HepG2 (cell line): Measurements from ENCODE around the gene NCF4. TPM values are rescaled to one million over a fixed set of nuclear protein-coding genes. Genes with fewer than 3 reads are reported as not detected.

ENCODE experiments used
- ATAC-seq: fragments of 200-7000 bp; cut with Tn5 transposase; 3 replicates; pipeline ENCODE4 v1.9.1; 2020; ENCODE audit warnings: mild to moderate bottlenecking, moderate library complexity
- BruUV-seq: library from RNA; stranded (reverse); fragments of 400-500 nt; replicated peaks from 2 replicates; lab custom pipeline; 2021; lab: Mats Ljungman, UMichigan
- CTCF ChIA-PET: fragments of 300-600 bp; formaldehyde crosslinking; extraction: SDS; loops from one replicate; lab custom pipeline; 2021; ENCODE audit warnings: low total read pairs, inconsistent platforms, low intra/inter-chr PET ratio; lab: Yijun Ruan, JAX
- POLR2A ChIA-PET: fragments of 350-600 bp; sonication (Branson Sonifier 250); formaldehyde crosslinking; loops from one replicate; lab custom pipeline; 2020; ENCODE audit warnings: antibody characterized with exemption, inconsistent platforms; lab: Yijun Ruan, JAX
- DNase-seq: peaks from one replicate; pipeline ENCODE4 v3.0.0-alpha.2; 2015; ENCODE audit warnings: low spot score
- FAIRE-seq: peaks from 3 replicates; lab custom pipeline; 2011; peaks lifted over from hg19 to GRCh38; lab: Jason Lieb, UNC
- H2AFZ ChIP-seq: one replicate; pipeline ENCODE4 v1.6.1; 2011; ENCODE audit warnings: low read length, inconsistent platforms
- H3K27ac ChIP-seq: fragments of 300-600 bp; 3 replicates; pipeline ENCODE4 v1.8.0; 2011; ENCODE audit warnings: mixed run types, mild to moderate bottlenecking, mixed read lengths, low read length, inconsistent platforms; ENCODE audit not compliant: insufficient read depth; ENCODE audit errors: extremely low read length
- H3K27me3 ChIP-seq, 2 experiments: fragments of 200-600 bp in 1 of 2; 2 replicates in 1 of 2; 3 replicates in 1 of 2; pipeline versions ENCODE4 v1.6.0 to v1.8.0; 2011; ENCODE audit warnings: low read length in 2 of 2, mild to moderate bottlenecking in 2 of 2, moderate library complexity in 2 of 2, inconsistent platforms in 1 of 2; ENCODE audit not compliant: insufficient read depth in 2 of 2, control insufficient read depth in 1 of 2
- H3K36me3 ChIP-seq, 2 experiments: fragments of 200-600 bp in 1 of 2; replicated peaks in 1 of 2; 2 replicates in 1 of 2; 3 replicates in 1 of 2; pipeline versions ENCODE4 v1.5.1 to v1.8.0; 2011; ENCODE audit warnings: low read length in 2 of 2, inconsistent platforms in 1 of 2; ENCODE audit not compliant: insufficient read depth in 2 of 2, control insufficient read depth in 1 of 2
- H3K4me1 ChIP-seq: 2 replicates; pipeline ENCODE4 v1.5.1; 2012; ENCODE audit warnings: low read length, inconsistent platforms; ENCODE audit not compliant: insufficient read depth
- H3K4me2 ChIP-seq: 2 replicates; pipeline ENCODE4 v1.6.0; 2011; ENCODE audit warnings: low read depth, low read length, inconsistent platforms
- H3K4me3 ChIP-seq, 3 experiments: fragments of 200-600 bp in 1 of 3; sonication (generic), shearing (Covaris generic) in 1 of 3; replicated peaks in 1 of 3; 2 replicates each; pipeline ENCODE4 v1.5.1; 2011 to 2016; ENCODE audit warnings: low read length in 3 of 3, inconsistent platforms in 2 of 3, low read depth in 2 of 3, mild to moderate bottlenecking in 2 of 3, control low read depth in 1 of 3, mixed read lengths in 1 of 3; ENCODE audit not compliant: insufficient read depth in 1 of 3
- H3K79me2 ChIP-seq: one replicate; pipeline ENCODE4 v1.6.1; 2011; ENCODE audit warnings: low read length, inconsistent platforms; ENCODE audit not compliant: insufficient read depth
- H3K9ac ChIP-seq: 2 replicates; pipeline ENCODE4 v1.6.0; 2011; ENCODE audit warnings: mild to moderate bottlenecking, low read depth, low read length, inconsistent platforms; ENCODE audit not compliant: insufficient read depth
- H3K9me3 ChIP-seq: 2 replicates; pipeline ENCODE4 v1.5.1; 2012; ENCODE audit warnings: mild to moderate bottlenecking, low read length
- H4K20me1 ChIP-seq: 2 replicates; pipeline ENCODE4 v1.6.0; 2011; ENCODE audit warnings: inconsistent platforms, mild to moderate bottlenecking, low read length, moderate library complexity; ENCODE audit not compliant: insufficient read depth
- ATF7-NPFF ChIP-seq: sonication (generic); formaldehyde crosslinking; IDR thresholded peaks from 2 replicates; pipeline ENCODE4 v1.8.1; 2023; ENCODE audit warnings: mild to moderate bottlenecking, low read depth, missing genetic modification reagents, moderate library complexity
- ELF1 ChIP-seq: sonication (generic); formaldehyde crosslinking; IDR thresholded peaks from 2 replicates; pipeline ENCODE4 v1.4.0; 2020; ENCODE audit warnings: missing genetic modification reagents
- FOXM1 ChIP-seq: sonication (generic); formaldehyde crosslinking; IDR thresholded peaks from 2 replicates; pipeline ENCODE4 v1.5.0; 2020; ENCODE audit warnings: missing genetic modification reagents
- FUBP1 ChIP-seq: sonication (generic); formaldehyde crosslinking; IDR thresholded peaks from 2 replicates; pipeline ENCODE4 v1.5.1; 2020; ENCODE audit warnings: missing genetic modification reagents, mild to moderate bottlenecking, borderline replicate concordance
- HDAC1 ChIP-seq: sonication (generic); formaldehyde crosslinking; IDR thresholded peaks from 2 replicates; pipeline ENCODE4 v1.5.1; 2020; ENCODE audit warnings: mild to moderate bottlenecking, missing genetic modification reagents
- IRF1 ChIP-seq: sonication (generic); formaldehyde crosslinking; IDR thresholded peaks from 2 replicates; pipeline ENCODE4 v1.4.0; 2020; ENCODE audit warnings: low read depth, mild to moderate bottlenecking, missing genetic modification reagents
- MAZ ChIP-seq, 2 experiments: sonication (generic) in 1 of 2; formaldehyde crosslinking in 1 of 2; IDR thresholded peaks; 2 replicates each; pipeline versions ENCODE4 v1.5.0 to v1.6.1; 2012 to 2020; ENCODE audit warnings: low read depth in 2 of 2, mild to moderate bottlenecking in 2 of 2, borderline replicate concordance in 1 of 2, improper control_type of control experiment in 1 of 2, low read length in 1 of 2, missing genetic modification reagents in 1 of 2, moderate library complexity in 1 of 2
- MBNL3 ChIP-seq: fragments of 250-450 bp; sonication (Bioruptor Pico); conservative IDR thresholded peaks from 2 replicates; pipeline ENCODE4 v1.8.0; 2022; ENCODE audit warnings: mild to moderate bottlenecking, inconsistent platforms
- MTA3 ChIP-seq: sonication (generic); formaldehyde crosslinking; IDR thresholded peaks from 2 replicates; pipeline ENCODE4 v1.4.0; 2020; ENCODE audit warnings: missing genetic modification reagents
- NBN ChIP-seq: fragments of 450-650 bp; conservative IDR thresholded peaks from 2 replicates; pipeline ENCODE4 v1.6.1; 2017
- SOX6 ChIP-seq, 2 experiments: fragments of 450-650 bp in 1 of 2; sonication (generic) in 1 of 2; formaldehyde crosslinking in 1 of 2; IDR thresholded peaks; 2 replicates each; pipeline versions ENCODE4 v1.4.0 to v1.6.1; 2017 to 2020; ENCODE audit warnings: antibody characterized with exemption in 1 of 2, mild to moderate bottlenecking in 1 of 2, missing genetic modification reagents in 1 of 2
- XBP1 ChIP-seq: sonication (generic); formaldehyde crosslinking; IDR thresholded peaks from 2 replicates; pipeline ENCODE4 v1.5.0; 2020; ENCODE audit warnings: missing genetic modification reagents
- ZBTB33 ChIP-seq: sonication (generic); formaldehyde crosslinking; IDR thresholded peaks from 2 replicates; pipeline ENCODE4 v1.4.0; 2020; ENCODE audit warnings: missing genetic modification reagents
- ZNF292 ChIP-seq: sonication (generic); formaldehyde crosslinking; IDR thresholded peaks from 2 replicates; pipeline ENCODE4 v1.8.1; 2022; ENCODE audit warnings: mild to moderate bottlenecking, low read depth, missing genetic modification reagents, borderline replicate concordance
- ZNF556 ChIP-seq: sonication (generic); formaldehyde crosslinking; IDR thresholded peaks from 2 replicates; pipeline ENCODE4 v1.4.0; 2020; ENCODE audit warnings: mild to moderate bottlenecking, missing genetic modification reagents, borderline replicate concordance
- ZNF589 ChIP-seq: sonication (generic); formaldehyde crosslinking; conservative IDR thresholded peaks from 2 replicates; pipeline ENCODE4 v1.8.0; 2022; ENCODE audit warnings: mild to moderate bottlenecking, moderate library complexity, missing genetic modification reagents
- ZNF772 ChIP-seq: sonication (generic); formaldehyde crosslinking; IDR thresholded peaks from 2 replicates; pipeline ENCODE4 v1.5.0; 2020; ENCODE audit warnings: mild to moderate bottlenecking, missing genetic modification reagents
- ZNF782 ChIP-seq: sonication (generic); formaldehyde crosslinking; IDR thresholded peaks from 2 replicates; pipeline ENCODE4 v1.4.0; 2020; ENCODE audit warnings: missing genetic modification reagents, mild to moderate bottlenecking, borderline replicate concordance
- ZSCAN30 ChIP-seq: sonication (generic); formaldehyde crosslinking; IDR thresholded peaks from 2 replicates; pipeline ENCODE4 v1.5.0; 2020; ENCODE audit warnings: mild to moderate bottlenecking, missing genetic modification reagents
- WGBS: methylation state at CpG from one replicate; pipeline ENCODE4 v1.1.6; 2017; ENCODE audit warnings: low lambda C conversion rate; 5-methylcytosine and 5-hydroxymethylcytosine counted together
- in situ Hi-C: cut with HindIII; loops from 2 replicates; pipeline ENCODE4 v1.10.0; 2017; ENCODE audit warnings: low pct_unique_long_range_greater_than_20kb; ENCODE audit not compliant: extremely low pct_ligation_motif_present
- intact Hi-C: fragments of 100-400 bp; cut with micrococcal nuclease; formaldehyde crosslinking; loops from one replicate; pipeline ENCODE4 v1.10.0; 2022; ENCODE audit not compliant: unreplicated experiment
- polyA plus RNA-seq, 8 experiments: library from polyadenylated mRNA; depleted of rRNA in 3 of 8; stranded (reverse) in 7 of 8; unstranded in 1 of 8; fragments of >200 nt; fragmentation: Illumina TruSeq in 4 of 8; extraction: Trizol in 4 of 8; gene quantifications; 2 replicates each; pipeline versions ENCODE4 v1.2.1 to v1.2.3, GENCODE V29; 2011 to 2016; ENCODE audit warnings: low read depth in 4 of 8, missing spikeins in 1 of 8, mixed read lengths in 1 of 8; ENCODE audit not compliant: insufficient read depth in 1 of 8
- total RNA-seq, 5 experiments: library from RNA; depleted of rRNA; stranded (reverse); fragments of >200 nt; fragmentation: Illumina TruSeq; extraction: Trizol; gene quantifications; 2 replicates each; pipeline ENCODE4 v1.2.3, GENCODE V29; 2016; ENCODE audit warnings: low read depth in 1 of 5

Gene NCF4
- total and polyA plus RNA-seq, 2 of the 13 experiments (the other 11 are each of a cell fraction or from before 2014, with no cell fraction given), result not detected

- ATAC-seq (no peak), DNase-seq (no peak), FAIRE-seq (no peak)
- H3K27ac ChIP-seq, result no peak overlapping the region
- no peak for TF ChIP-seq ELF1 (CRISPR knock-in tag)
- TF ChIP-seq ZBTB33 (CRISPR knock-in tag), result no peak
- no peak for TF ChIP-seq ZNF589 (CRISPR knock-in tag)
- no peak for TF ChIP-seq MTA3 (CRISPR knock-in tag)
- TF ChIP-seq MAZ (IDR thresholded peaks at IDR 0.05; ENCODE audit: borderline replicate concordance, low read depth, low read length), result no peak
- TF ChIP-seq MAZ (CRISPR knock-in tag; IDR thresholded peaks at IDR 0.05; ENCODE audit: low read depth), result no peak
- TF ChIP-seq SOX6 (IDR thresholded peaks at IDR 0.05), result no peak
- TF ChIP-seq SOX6 (CRISPR knock-in tag; IDR thresholded peaks at IDR 0.05), result no peak
- TF ChIP-seq ZNF772 (CRISPR knock-in tag), result no peak
- TF ChIP-seq ZSCAN30, result no peak
- TF ChIP-seq FUBP1 (CRISPR knock-in tag), result no peak
- TF ChIP-seq IRF1 (CRISPR knock-in tag), result no peak
- TF ChIP-seq MBNL3 (CRISPR knock-in tag), result no peak
- no peak for TF ChIP-seq XBP1 (CRISPR knock-in tag)
- TF ChIP-seq ZNF556, result no peak
- TF ChIP-seq ATF7-NPFF (CRISPR knock-in tag), result no peak
- TF ChIP-seq ZNF782, result no peak
- TF ChIP-seq FOXM1 (CRISPR knock-in tag), result no peak
- no peak for TF ChIP-seq ZNF292
- TF ChIP-seq HDAC1, result no peak
- no peak for TF ChIP-seq NBN
- H3K9ac ChIP-seq, result no peak overlapping the region
- H2AFZ ChIP-seq, result no peak overlapping the region
- no peaks in the 10 kb centered on the region for H4K20me1 ChIP-seq
- no peaks in the 10 kb centered on the region for H3K79me2 ChIP-seq
- 0% methylated on average over 2 of the region's 2 CpGs for WGBS
- H3K4me1 ChIP-seq, result no peaks in the 10 kb centered on the region
- in situ Hi-C loops, result no loop called here
- peaks cover 0 to 2% of the 10 kb centered on the region in 2 experiments; a peak in 1 of 5 replicates for H3K27me3 ChIP-seq
- H3K9me3 ChIP-seq, result no peaks in the 10 kb centered on the region
- CTCF ChIA-PET, result no interaction called here
- intact Hi-C loops, result no loop called here
- no peaks in the 10 kb centered on the region for H3K36me3 ChIP-seq
- no TSS peak for BruUV-seq
- H3K4me3 ChIP-seq, result no peak overlapping the region
- no peak overlapping the region for H3K4me2 ChIP-seq
- POLR2A ChIA-PET, result no interaction called here
Measured at GRCh38 chr22:36892292-36892691, 31.5 kb downstream of the NCF4 start.
